HL-60 (cell line): Measurements from ENCODE around the gene VWA5A.
"Not testable (repeated sequence)": the region's sequence is repeated elsewhere in the genome, so short reads cannot be mapped to it uniquely, and the experiment has no call there.

Experiments used
- DNase-seq, 2 experiments: peaks; one replicate each; pipeline ENCODE4 v3.0.0-alpha.2; 2010 to 2020; ENCODE audit warnings: low read depth in 1 of 2, low spot score in 1 of 2
- H3K27ac ChIP-seq: fragments of 250-450 bp; sonication (Bioruptor Pico); replicated peaks from 2 replicates; pipeline ENCODE4 v1.5.1; 2020; ENCODE audit warnings: mild to moderate bottlenecking, moderate library complexity
- H3K27me3 ChIP-seq: fragments of 250-450 bp; sonication (Bioruptor Pico); 2 replicates; pipeline ENCODE4 v1.5.1; 2021; ENCODE audit warnings: mild to moderate bottlenecking, moderate library complexity; ENCODE audit not compliant: insufficient read depth, poor library complexity, severe bottlenecking
- H3K4me3 ChIP-seq: replicated peaks from 2 replicates; pipeline ENCODE4 v1.5.1; 2011; ENCODE audit warnings: mild to moderate bottlenecking, control low read depth, low read length; ENCODE audit not compliant: insufficient read depth
- GABPA ChIP-seq: IDR thresholded peaks from 2 replicates; pipeline ENCODE4 v1.6.1; 2012; ENCODE audit warnings: low read depth
- POLR2AphosphoS5 ChIP-seq: IDR thresholded peaks from 2 replicates; pipeline ENCODE4 v1.6.1; 2012; ENCODE audit warnings: low read depth
- SPI1 ChIP-seq: IDR thresholded peaks from 2 replicates; pipeline ENCODE4 v1.6.1; 2012; ENCODE audit warnings: low read depth, mild to moderate bottlenecking, borderline replicate concordance
- TF ChIP-seq, protein P1 (sequence below): IDR thresholded peaks from 2 replicates; pipeline ENCODE4 v1.6.1; 2012; ENCODE audit warnings: low read depth; ENCODE audit not compliant: insufficient replicate concordance
- TF ChIP-seq, protein P2 (sequence below): IDR thresholded peaks from one replicate; pipeline ENCODE4 v1.5.1; 2011; ENCODE audit warnings: low read length, control low read depth, inconsistent platforms; ENCODE audit not compliant: insufficient read depth

Gene VWA5A

DNA sequence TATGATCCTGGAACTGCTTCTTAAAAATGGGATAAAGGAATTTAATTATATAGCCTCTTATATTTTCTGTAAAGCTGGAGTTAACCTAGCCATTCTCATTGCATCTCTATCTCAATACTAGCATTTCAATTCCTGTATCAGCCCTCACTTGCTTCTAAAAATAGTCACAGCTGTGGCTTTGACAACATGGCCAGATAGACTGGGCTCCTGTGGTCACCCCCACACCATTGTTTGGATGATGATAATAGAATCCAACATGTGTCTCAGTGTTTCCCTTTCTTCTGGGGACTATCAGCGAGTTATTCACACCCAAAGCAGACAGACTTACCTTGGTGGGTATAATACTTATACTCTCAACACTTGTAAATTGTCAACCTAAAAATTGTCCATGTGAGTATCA is 6.9 kb downstream of the VWA5A start:
- no peak for DNase-seq
- no peak overlapping the region for H3K27ac ChIP-seq
- H3K27me3 ChIP-seq, result no peaks in the 10 kb centered on the region
- TF ChIP-seq SPI1, result no peak
- TF ChIP-seq POLR2AphosphoS5, result no peak
- no peak for TF ChIP-seq GABPA
- TF ChIP-seq, protein P1, sequence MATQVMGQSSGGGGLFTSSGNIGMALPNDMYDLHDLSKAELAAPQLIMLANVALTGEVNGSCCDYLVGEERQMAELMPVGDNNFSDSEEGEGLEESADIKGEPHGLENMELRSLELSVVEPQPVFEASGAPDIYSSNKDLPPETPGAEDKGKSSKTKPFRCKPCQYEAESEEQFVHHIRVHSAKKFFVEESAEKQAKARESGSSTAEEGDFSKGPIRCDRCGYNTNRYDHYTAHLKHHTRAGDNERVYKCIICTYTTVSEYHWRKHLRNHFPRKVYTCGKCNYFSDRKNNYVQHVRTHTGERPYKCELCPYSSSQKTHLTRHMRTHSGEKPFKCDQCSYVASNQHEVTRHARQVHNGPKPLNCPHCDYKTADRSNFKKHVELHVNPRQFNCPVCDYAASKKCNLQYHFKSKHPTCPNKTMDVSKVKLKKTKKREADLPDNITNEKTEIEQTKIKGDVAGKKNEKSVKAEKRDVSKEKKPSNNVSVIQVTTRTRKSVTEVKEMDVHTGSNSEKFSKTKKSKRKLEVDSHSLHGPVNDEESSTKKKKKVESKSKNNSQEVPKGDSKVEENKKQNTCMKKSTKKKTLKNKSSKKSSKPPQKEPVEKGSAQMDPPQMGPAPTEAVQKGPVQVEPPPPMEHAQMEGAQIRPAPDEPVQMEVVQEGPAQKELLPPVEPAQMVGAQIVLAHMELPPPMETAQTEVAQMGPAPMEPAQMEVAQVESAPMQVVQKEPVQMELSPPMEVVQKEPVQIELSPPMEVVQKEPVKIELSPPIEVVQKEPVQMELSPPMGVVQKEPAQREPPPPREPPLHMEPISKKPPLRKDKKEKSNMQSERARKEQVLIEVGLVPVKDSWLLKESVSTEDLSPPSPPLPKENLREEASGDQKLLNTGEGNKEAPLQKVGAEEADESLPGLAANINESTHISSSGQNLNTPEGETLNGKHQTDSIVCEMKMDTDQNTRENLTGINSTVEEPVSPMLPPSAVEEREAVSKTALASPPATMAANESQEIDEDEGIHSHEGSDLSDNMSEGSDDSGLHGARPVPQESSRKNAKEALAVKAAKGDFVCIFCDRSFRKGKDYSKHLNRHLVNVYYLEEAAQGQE, result no peak
- TF ChIP-seq, protein P2, sequence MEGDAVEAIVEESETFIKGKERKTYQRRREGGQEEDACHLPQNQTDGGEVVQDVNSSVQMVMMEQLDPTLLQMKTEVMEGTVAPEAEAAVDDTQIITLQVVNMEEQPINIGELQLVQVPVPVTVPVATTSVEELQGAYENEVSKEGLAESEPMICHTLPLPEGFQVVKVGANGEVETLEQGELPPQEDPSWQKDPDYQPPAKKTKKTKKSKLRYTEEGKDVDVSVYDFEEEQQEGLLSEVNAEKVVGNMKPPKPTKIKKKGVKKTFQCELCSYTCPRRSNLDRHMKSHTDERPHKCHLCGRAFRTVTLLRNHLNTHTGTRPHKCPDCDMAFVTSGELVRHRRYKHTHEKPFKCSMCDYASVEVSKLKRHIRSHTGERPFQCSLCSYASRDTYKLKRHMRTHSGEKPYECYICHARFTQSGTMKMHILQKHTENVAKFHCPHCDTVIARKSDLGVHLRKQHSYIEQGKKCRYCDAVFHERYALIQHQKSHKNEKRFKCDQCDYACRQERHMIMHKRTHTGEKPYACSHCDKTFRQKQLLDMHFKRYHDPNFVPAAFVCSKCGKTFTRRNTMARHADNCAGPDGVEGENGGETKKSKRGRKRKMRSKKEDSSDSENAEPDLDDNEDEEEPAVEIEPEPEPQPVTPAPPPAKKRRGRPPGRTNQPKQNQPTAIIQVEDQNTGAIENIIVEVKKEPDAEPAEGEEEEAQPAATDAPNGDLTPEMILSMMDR, result no peak
- no peak overlapping the region for H3K4me3 ChIP-seq

DNA sequence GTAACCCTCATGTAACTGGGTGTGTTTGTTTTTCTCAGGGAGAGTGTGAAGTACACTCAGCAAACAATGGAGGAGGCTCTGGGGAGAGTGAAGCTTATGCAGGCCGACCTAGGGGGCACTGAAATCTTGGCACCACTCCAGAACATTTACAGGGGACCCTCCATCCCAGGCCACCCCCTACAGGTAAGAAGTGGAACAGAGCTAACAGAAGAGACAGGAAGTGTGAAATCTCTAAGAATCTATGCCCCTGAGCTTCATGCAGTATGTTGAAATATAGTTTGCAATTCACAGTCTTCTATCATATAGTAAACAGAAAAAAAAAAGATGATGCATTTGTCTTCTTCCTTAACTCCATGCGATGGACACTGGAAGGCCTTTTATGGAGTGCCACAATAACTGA is 8.4 kb downstream of the VWA5A start:
- H3K4me3 ChIP-seq, result no peak overlapping the region
- DNase-seq, result no peak
- H3K27ac ChIP-seq, result no peak overlapping the region

DNA sequence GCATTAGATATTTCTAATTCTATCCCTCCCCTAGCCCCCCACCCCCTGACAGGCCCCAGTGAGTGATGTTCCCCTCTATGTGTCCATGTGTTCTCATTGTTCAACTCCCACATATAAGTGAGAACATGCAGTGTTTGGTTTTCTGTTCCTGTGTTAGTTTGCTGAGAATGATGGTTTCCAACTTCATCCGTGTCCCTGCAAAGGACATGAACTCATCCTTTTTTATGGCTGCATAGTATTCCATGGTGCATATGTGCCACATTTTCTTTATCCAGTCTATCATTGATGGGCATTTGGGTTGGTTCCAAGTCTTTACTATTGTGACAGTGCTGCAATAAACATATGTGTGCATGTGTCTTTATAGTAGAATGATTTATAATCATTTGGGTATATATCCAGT is 11.9 kb downstream of the VWA5A start:
- not testable (repeated sequence) for H3K27ac ChIP-seq, H3K27me3 ChIP-seq, H3K4me3 ChIP-seq, DNase-seq

More for the DNA sequence above, 8.4 kb downstream of the VWA5A start:
- no peaks in the 10 kb centered on the region for H3K27me3 ChIP-seq
- TF ChIP-seq SPI1 (no peak), POLR2AphosphoS5 (no peak), GABPA (no peak)

DNA sequence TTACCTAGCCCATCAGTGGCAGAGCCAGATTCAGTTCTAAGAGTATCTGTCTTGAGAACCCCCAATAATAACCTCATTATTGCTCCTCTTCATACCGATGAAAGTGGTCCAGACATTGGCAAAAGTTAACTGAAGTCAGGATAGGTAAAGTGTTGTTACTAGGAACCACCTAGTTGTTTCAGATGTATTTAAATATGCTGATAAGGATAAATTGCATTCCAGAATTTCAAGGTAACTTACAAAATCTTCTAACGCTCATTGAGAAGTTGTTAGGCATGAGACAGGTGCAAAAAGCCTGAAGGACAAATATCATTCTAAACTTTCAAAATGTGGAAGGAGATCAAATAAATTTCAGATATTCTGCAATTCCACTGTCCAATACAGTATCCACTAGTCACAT is 27.8 kb downstream of the VWA5A start:
- TF ChIP-seq, protein P2, result no peak
- TF ChIP-seq POLR2AphosphoS5, result no peak
- Histone ChIP-seq H3K27me3 (no peaks in the 10 kb centered on the region), H3K4me3 (no peak overlapping the region), H3K27ac (no peak overlapping the region)
- DNase-seq, result no peak

DNA sequence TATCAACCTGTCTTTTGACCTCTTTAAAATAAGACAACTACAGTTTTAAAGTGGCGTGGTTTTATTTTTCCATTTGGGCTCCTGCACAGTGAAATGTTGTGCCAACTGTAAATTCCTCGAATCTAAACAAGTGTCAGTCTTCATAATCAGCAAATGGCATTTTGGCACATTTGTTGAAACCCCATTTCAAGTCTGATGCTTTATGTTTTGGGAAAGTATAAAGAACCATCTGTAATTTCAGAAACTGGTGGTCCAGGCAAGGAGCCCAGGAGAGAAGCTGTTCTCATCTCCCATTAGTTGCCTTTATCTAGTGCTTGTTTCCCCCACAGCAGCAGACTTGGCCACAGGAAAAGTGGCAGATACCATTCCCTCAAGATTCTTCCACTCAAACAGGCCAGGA is 32.7 kb downstream of the VWA5A start:
- no peaks in the 10 kb centered on the region for H3K27me3 ChIP-seq
- no peak overlapping the region for H3K27ac ChIP-seq

More for the DNA sequence above, 32.7 kb downstream of the VWA5A start:
- no peak for DNase-seq
- H3K4me3 ChIP-seq, result no peak overlapping the region
- no peak for TF ChIP-seq GABPA
- TF ChIP-seq POLR2AphosphoS5, result no peak
- TF ChIP-seq, protein P2, result no peak
- TF ChIP-seq, protein P1, result no peak
- TF ChIP-seq SPI1, result no peak
